ENCODE data around the gene ANKRD55.
"Not testable (repeated sequence)": the region's sequence is repeated elsewhere in the genome, so short reads cannot be mapped to it uniquely, and the experiment has no call there.

Gene ANKRD55

DNA sequence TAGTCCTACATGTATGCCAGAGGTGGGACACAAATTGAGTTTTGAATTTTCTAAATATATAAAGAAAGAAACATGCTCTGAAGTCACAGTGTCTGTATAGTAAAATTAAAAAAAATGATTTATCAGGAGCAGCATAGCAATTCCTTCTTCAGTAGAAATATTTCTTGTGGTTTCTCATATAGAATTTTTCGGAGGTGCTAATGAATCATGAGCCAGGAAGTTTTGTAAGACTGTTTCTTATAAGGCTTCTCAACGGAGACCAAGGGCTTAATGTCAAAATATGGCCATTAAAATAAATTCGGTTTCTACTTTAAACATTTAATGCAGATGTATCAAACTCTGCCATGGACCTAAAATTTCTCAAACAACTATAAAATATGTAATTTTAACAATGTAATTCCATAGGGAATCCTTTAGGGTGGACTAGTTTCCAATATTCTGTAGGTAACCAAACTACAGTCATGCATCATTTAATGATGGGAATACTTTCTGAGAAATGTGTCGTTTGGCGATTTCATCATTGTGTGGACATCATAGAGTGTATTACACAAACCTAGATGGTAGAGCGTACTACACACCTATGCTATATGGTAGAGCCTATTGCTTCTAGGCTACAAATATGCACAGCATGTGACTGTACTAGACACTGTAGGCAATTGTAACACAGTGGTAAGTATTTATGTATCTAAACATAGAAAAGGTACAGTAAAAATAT lies 66.3 kb downstream of the ANKRD55 start:
- DNase-seq, result no peak

GRCh38 chr5:56164376-56164775 lies 68.8 kb downstream of the ANKRD55 start:
- no peak for DNase-seq

GRCh38 chr5:56161927-56162326 lies 71.2 kb downstream of the ANKRD55 start:
- DNase-seq, result no peak

- DNase-seq, result no peak
Observed at GRCh38 chr5:56161439-56161823, 71.7 kb downstream of the ANKRD55 start.

DNA sequence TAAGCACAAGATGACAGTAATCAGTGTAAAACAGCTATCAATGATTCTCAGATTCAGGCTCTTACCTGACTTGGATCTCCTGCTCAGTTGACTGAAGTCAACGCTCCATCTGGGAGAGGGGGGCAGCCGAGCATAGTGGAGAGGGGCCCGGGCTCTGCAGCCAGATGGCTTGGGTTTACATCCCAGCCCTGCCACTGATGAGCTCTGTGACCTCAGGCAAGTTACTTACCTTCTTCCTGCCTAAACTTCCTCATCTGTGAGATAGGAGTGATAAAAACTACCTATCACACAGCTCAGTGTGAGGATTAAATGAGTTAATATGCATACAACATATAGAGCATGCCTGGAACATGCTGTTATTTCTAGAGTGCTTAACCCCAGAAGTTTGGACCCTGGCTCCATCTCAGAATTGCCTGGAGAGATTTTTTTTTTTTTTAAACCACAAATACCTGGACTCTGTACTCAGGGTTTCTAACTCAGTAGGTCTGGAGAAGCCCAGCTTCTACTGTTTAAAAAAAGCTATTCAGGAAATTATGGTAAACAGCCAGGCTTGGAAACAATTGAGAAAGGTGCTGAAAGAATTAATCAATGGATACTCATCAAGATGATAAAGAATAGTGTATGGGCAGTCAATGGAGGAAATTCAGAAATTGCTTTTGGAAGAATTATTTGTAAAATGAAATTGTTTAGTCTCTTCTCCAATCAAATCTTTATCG lies 72.2 kb downstream of the ANKRD55 start:
- DNase-seq, result no peak

DNA sequence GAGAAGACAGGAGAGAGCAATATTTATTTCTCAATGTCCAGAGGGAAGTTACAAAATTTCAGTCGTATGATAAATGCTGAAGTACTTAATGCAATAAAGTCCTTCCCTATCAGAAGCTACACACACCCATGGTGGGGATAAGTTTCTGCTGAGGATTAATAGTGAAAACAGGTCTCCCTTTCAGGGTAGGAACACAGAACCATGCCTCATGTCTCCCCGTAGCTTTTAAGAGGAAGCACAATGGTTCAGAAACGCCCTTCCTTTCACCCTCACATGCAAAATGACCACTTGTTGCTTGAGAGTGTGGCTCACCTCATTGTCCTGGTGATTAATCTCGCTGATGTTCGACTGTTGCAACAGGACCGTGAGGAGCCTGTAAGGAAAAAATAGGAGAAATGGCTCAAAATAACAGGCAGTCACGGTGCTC lies 73.6 kb downstream of the ANKRD55 start:
- no peak for DNase-seq

- no peak for DNase-seq
Observed at GRCh38 chr5:56158331-56158960, 74.7 kb downstream of the ANKRD55 start.

- not testable (repeated sequence) for DNase-seq
Observed at GRCh38 chr5:56157191-56157621, 75.9 kb downstream of the ANKRD55 start.

- DNase-seq, result not testable (repeated sequence)
Observed at GRCh38 chr5:56156585-56157190, 76.4 kb downstream of the ANKRD55 start.

GRCh38 chr5:56155992-56156584 lies 77.0 kb downstream of the ANKRD55 start:
- no peak for DNase-seq

- no peak for DNase-seq
Observed at GRCh38 chr5:56154732-56155484, 78.2 kb downstream of the ANKRD55 start.

DNA sequence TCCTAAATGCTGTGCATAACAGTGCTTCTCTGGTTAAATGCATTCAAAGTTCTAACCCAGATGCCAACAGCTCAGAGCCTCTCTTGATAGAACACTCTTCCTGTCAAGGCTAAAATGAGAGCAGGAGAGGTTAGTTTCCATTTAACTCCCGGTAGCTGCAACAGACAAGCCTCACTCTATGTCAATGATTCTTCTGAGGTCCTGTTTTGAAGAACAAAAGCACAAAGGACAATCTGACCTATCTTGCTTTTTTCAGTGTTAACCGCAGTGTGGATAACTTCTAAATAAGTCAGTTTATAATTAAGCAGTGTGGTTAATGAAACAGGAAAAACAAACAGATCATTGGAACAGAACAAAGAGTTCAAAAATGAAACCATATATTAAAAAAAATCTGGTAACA lies 80.7 kb downstream of the ANKRD55 start:
- DNase-seq, result no peak

DNA sequence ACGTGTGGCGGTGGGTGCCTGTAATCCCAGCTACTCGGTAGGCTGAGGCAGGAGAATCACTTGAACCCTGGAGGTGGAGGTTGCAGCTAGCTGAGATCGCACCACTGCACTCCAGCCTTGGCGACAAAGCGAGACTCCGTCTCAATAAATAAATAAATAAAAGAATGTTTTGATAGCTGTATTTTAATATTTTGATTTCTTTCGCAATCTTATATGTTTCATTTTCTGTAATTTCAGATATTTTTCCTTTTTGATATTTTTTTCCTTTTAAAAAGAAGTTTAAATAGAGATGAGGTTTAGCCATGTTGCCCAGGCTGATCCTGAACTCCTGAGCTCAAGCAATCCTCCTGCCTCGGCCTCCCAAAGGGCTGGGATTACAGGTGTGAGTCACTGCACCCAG lies 82.4 kb downstream of the ANKRD55 start:
- DNase-seq, result not testable (repeated sequence)

- no peak for DNase-seq
Observed at GRCh38 chr5:56148453-56148971, 84.6 kb downstream of the ANKRD55 start.

- DNase-seq, result no peak
Observed at GRCh38 chr5:56147659-56148230, 85.4 kb downstream of the ANKRD55 start.

GRCh38 chr5:56147106-56147505 lies 86.0 kb downstream of the ANKRD55 start:
- no peak for DNase-seq

- no peak for DNase-seq
Observed at GRCh38 chr5:56146674-56147073, 86.5 kb downstream of the ANKRD55 start.

DNA sequence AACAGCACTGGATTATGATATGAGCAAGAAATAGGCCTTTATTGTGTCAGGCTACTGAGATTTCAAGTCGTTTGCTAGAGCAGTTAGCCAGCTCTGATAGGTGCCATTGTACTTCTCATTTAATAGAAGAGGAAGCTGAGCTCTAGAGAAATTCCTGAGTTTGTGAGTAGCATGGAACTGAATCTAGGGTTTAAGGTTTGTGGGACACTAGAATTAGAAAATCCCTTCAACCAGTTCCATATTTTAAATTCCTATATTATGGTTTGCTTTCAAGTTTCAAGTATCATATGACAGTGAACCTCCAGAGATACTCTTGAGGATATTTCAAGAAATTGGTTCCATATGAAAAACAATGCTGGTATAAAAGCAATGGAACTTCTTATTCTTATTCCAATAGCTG lies 87.6 kb downstream of the ANKRD55 start:
- no peak for DNase-seq

- no peak for DNase-seq
Observed at GRCh38 chr5:56145106-56145505, 88.0 kb downstream of the ANKRD55 start.

GRCh38 chr5:56144211-56144610 lies 88.9 kb downstream of the ANKRD55 start:
- DNase-seq, result no peak

- DNase-seq, result no peak
Observed at GRCh38 chr5:56143373-56143714, 89.8 kb downstream of the ANKRD55 start.
